HG03565 (cell line): ENCODE measurements around the gene SFXN3.
A peak's percentile ranks its signal among the peaks of the same experiment; 100 is the strongest.

ENCODE experiments used
- ATAC-seq: cut with Tn5 transposase; IDR thresholded peaks from one replicate; pipeline ENCODE4 v1.9.1; 2021; ENCODE audit warnings: mild to moderate bottlenecking, moderate library complexity; ENCODE audit not compliant: unreplicated experiment

SFXN3 gene

GRCh38 chr10:100999742-101000126 lies 31.3 kb upstream of the SFXN3 start, which contains the start of gene LZTS2:
LZTS2 (plus strand) TSS chr10:100999808; CDS start chr10:101002539, 2,731 bp downstream.
- ATAC-seq, result no peak

DNA sequence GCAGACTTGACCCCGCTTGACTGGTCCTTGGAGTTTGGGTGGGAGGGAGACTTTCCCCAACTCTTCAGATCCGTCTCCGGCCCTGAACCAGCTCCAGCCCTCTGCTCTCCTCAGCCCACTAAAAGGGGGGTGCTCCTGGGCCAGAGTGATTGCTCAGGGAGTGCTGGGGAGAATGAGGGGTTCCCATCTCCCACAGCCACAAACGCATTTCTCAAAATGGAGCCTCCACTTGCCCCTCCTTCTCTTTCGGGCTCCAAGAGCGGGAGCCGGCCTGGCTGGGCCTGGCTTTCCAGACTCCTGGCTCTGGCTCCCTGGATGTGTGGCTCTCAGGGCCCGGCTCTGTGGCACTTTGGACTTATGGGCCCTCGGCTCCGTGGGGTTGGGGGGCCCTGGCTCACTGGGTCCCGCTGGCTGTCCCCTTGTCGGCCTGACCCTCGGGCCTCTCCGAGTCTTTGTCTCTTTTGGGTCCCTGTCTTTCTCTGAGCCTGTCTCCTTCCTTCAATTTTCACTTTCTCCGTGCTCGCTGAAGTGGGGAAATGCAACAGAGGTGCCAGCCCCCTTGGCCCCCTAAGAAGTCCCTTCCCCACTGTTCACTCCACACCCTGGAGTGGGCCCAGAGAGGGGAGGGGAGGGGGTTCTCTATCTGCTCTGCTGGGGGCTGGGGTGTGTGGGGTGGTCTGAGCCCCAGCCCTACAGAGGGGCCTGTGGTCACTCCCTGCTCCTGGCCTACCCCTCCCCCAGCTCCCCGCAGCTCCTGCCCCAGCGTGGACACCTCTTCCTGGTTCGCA lies 30.7 kb upstream of the SFXN3 start:
- no peak for ATAC-seq

DNA sequence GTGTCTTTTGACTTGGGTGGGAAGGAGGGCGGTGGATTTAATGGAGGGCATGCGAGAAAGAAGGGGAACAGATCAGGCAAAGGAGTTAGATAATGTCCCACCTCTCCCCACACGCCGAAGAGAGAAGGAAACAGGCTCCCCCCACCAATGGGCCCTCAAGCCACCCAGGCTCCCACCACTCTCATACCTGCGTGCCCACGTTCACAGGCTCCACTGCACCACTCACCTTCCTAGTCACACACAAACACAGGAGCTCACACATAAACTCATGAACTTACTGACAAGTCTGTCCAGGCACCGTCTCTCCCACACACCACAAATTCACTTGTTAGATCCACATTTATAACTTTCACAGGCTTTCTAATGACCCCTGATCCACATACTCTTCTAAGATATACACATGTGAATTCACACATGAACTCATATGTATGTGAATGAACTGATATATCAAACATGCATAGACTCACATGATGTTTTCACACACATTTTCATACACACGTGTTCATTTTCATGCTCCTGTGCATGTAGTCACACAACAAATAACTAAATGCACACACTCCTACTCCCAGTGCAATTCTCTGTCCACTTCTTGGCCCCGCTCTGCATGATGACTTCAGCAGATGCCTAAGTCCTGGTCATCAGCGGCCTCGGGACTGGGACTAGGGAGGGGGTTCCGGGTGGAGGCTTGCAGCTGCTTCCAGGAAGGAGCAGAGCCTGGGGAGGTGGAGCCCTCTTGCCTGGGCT lies 29.9 kb upstream of the SFXN3 start:
- no peak for ATAC-seq

GRCh38 chr10:101001659-101002035 lies 29.4 kb upstream of the SFXN3 start:
- no peak for ATAC-seq

DNA sequence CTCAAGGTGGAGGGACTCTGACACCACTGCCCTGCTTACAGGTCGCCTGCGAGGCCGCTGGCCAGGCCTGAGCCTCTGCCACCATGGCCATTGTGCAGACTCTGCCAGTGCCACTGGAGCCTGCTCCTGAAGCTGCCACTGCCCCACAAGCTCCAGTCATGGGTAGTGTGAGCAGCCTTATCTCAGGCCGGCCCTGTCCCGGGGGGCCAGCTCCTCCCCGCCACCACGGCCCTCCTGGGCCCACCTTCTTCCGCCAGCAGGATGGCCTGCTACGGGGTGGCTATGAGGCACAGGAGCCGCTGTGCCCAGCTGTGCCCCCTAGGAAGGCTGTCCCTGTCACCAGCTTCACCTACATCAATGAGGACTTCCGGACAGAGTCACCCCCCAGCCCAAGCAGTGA lies 28.6 kb upstream of the SFXN3 start:
- ATAC-seq, result no peak

DNA sequence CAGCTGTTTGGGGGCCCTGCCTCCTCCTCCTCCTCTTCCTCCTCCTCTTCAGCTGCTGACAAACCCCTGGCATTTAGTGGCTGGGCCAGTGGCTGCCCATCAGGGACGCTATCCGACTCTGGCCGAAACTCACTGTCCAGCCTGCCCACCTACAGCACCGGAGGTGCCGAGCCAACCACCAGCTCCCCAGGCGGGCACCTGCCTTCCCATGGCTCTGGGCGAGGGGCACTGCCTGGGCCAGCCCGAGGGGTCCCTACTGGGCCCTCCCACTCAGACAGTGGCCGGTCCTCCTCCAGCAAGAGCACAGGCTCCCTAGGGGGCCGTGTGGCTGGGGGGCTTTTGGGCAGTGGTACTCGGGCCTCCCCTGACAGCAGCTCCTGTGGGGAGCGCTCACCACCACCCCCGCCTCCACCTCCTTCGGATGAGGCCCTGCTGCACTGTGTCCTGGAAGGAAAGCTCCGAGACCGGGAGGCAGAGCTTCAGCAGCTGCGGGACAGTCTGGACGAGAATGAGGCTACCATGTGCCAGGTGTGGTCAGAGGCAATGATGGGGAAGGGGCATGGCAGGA lies 27.3 kb upstream of the SFXN3 start:
- no peak for ATAC-seq

GRCh38 chr10:101005361-101005760 lies 25.7 kb upstream of the SFXN3 start:
- no peak for ATAC-seq

GRCh38 chr10:101005869-101006567 lies 25.0 kb upstream of the SFXN3 start:
- no peak for ATAC-seq

DNA sequence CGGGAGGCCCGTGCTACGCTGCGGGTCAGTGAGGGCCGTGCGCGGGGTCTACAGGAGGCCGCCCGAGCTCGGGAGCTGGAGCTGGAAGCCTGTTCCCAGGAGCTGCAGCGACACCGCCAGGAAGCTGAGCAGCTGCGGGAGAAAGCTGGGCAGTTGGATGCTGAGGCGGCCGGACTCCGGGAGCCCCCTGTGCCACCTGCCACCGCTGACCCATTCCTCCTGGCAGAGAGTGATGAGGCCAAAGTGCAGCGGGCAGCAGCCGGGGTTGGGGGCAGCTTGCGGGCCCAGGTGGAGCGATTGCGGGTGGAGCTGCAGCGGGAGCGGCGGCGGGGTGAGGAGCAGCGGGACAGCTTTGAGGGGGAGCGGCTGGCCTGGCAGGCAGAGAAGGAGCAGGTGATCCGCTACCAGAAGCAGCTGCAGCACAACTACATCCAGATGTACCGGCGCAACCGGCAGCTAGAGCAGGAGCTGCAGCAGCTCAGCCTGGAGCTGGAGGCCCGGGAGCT lies 24.4 kb upstream of the SFXN3 start:
- ATAC-seq, result no peak

DNA sequence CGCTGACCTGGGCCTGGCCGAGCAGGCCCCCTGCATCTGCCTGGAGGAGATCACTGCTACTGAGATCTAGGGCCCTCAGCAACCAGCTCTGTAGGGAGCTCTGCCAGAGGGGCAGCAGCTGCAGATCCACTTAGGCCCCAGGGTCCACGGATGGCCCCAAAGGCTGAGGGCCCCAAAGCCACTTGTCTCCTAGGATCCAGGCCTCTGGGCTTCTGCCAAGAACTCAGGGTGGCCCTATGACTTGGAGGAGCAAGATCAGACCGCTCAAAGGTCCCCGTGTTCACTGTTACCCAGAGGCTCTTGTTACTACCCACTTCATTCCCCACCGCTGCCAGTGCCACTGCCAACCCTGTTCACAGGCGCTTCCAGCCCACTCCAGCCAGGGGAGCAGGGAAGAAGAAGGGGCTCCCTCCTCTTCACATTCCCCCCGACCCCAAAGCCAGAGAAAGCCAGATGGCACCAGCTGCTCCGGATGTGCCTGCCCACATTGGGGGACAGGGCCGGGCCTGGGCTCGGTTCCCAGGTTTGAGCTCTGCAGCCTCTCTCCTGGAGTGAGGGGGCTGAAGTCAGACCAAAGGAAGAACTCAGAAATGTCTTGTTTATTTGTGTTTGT lies 23.8 kb upstream of the SFXN3 start:
- ATAC-seq, result no peak

DNA sequence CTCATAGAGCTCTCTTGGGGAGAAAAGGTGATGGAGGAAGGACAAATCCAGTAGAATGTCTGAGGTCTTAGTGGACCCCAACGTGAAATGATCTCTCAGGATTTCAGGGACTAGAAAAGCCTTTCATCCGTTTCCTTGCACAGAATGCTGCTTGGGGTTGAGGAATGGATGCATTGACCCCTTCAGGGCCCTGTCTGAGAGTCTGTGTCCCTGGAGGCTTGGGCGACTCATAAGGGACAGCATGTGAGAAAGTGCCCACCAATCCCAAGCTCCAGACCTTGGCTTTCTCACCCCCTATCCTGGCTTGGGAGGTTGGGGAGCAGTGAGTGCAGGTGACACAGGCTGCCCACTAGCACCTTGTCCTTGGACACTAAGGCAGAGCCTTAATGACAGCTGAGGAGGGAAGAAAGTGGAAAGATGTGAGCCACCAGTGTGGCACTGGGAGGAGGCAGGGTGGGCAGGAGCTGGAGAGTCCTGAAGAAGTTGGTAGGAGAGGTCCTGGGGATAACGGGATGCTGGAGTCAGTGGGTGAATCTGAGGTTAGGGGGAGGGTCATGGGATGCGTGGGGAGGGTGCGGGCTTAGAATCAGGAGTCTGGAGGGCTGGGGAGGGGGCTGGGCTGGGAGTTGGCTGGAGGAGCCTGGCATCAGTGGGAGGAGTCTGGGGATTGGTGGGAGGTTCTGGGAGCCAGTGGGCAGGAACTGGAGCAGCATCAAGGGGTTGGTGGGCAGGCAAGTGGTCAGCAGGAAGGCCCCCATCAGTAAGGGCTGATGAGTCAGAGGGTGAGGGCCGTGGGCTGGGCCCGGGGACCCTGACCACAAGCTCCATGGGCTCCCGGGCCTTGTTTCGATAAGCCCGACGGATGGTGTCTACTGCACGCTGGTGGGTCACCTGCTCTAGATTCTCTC lies 22.9 kb upstream of the SFXN3 start:
- no peak for ATAC-seq

DNA sequence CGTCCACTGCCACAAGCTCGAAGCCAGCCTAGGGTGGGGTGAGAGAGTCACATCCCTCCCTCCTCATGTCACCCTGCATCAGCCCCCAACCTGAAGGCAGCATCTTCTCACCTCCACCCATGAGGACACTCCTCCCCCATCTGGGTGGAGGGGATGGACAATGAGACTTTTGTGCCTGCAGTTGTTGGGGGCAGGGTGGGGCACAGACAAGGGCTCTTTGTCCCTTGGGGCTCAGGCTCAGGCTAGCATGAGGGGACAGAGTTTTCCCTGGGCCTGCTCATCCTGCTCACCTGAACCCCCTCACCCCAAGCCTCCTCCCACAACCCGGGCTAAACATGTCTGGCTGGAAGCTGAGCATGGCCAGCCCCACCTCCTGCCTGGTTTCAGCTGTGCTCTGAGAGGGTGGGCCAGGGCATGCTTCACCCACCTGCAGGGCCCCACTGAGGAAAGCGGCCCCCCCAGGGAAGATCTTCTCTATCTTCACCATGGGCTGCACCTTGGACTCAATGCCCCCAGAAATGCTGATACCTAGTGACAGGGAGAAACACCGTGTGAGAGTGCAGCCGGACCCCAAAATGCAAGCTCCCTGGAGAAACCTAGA lies 22.1 kb upstream of the SFXN3 start:
- ATAC-seq, result no peak

- no peak for ATAC-seq
These were observed 20.7 kb upstream of the SFXN3 start for GRCh38 chr10:101010329-101010728.

DNA sequence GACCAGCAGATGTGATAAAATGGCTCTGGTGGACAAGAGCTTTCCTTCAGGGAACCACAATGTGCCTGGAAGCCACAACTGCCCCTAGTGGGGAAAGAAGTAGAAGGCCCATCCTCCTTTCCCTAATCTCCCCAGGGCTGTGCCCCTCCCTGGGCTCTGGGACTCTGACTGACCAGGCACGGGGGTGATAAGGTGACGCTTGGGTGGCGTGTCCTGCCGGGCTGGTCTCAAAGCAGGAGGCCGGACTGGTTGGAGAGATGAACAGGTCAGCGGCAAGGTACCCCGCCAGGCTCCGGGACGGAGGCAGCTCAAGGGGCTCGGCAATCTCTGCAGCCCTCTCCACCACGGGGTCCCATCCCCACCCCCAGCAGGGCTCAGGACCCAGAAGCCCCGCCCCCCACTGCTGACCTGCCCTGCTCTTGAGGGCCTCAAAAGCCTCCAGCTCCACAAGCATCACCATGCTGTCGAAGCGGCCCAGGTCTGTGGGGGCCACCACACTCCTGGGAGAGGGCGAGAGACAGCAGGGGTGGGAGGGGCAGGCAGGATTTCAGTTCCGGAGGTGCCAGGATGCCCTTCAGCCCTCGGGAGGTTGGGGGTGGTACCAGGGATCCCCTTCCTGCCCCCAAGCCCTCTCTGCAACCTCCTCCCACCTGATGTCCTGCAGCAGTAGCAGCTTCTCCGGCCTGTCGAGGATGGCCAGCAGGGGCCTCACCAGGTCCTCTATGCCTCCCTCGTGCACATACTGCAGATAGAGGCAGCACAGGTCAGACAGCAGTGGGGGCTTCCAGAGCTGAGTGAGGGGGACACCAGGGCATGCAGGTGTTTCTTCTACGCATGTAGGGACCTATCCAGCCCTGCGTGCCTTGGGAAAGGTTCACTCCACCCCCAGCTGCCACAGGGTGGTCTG lies 19.3 kb upstream of the SFXN3 start:
- ATAC-seq, result no peak

- ATAC-seq, result peak; percentile 59
These were observed 18.3 kb upstream of the SFXN3 start for GRCh38 chr10:101012525-101013364.

- no peak for ATAC-seq
These were observed 17.6 kb upstream of the SFXN3 start for GRCh38 chr10:101013365-101013825.

GRCh38 chr10:101014230-101014884 lies 16.7 kb upstream of the SFXN3 start:
- ATAC-seq, result no peak
